ENCODE data around the gene S100P. TPM values are rescaled to one million over a fixed set of nuclear protein-coding genes. Genes with fewer than 3 reads are reported as not detected.

S100P gene
- total RNA-seq, 2 experiments from 2014 or later, result 1.5 TPM; not detected in 1

- POLR2A ChIA-PET, result interaction anchor here (1.4 to 11.7 kb wide), 8 partner anchors 10 to 136 kb away, joined by 3 to 124 read pairs (median 15); partner anchors contain the start of genes MAN2B2 and MRFAP1
- DNase-seq (no peak), ATAC-seq (ENCODE audit: low read depth) (no peak)
- peak overlapping the region; percentile 97 for H3K4me3 Mint-ChIP-seq
- peaks cover 4% of the 10 kb centered on the region for H3K27me3 Mint-ChIP-seq
- peak overlapping the region; percentile 99 for H3K27ac Mint-ChIP-seq
- H3K4me1 Mint-ChIP-seq, result peaks cover 43% of the 10 kb centered on the region
- peaks cover 33% of the 10 kb centered on the region for H3K36me3 Mint-ChIP-seq
- peaks cover 10% of the 10 kb centered on the region for H3K9me3 Mint-ChIP-seq
Measured at GRCh38 chr4:6710282-6710681, 16.6 kb downstream of the S100P start.

GRCh38 chr4:6710996-6711395 lies 17.3 kb downstream of the S100P start:
- Mint-ChIP-seq H3K27ac (no peak overlapping the region), H3K9me3 (peaks cover 10% of the 10 kb centered on the region), H3K4me3 (peak overlapping the region; percentile 21), H3K36me3 (peaks cover 28% of the 10 kb centered on the region), H3K27me3 (peaks cover 4% of the 10 kb centered on the region), H3K4me1 (peaks cover 39% of the 10 kb centered on the region)
- DNase-seq, result no peak
- ATAC-seq (ENCODE audit: low read depth), result no peak
- POLR2A ChIA-PET, result interaction anchor here (1.4 to 11.7 kb wide), 2 partner anchors 20 to 37 kb away, joined by 3 to 124 read pairs; a partner anchor contains a TSS

- no peak for ATAC-seq (ENCODE audit: low read depth)
- H3K9me3 Mint-ChIP-seq, result peaks cover 10% of the 10 kb centered on the region
- H3K27ac Mint-ChIP-seq, result no peak overlapping the region
- peaks cover 7% of the 10 kb centered on the region for H3K36me3 Mint-ChIP-seq
- H3K4me3 Mint-ChIP-seq, result peak overlapping the region; percentile 19
- peaks cover 32% of the 10 kb centered on the region for H3K4me1 Mint-ChIP-seq
- no peak for DNase-seq
- peaks cover 4% of the 10 kb centered on the region for H3K27me3 Mint-ChIP-seq
- POLR2A ChIA-PET, result interaction anchor here (1.0 to 3.4 kb wide), 4 partner anchors 19 to 74 kb away, joined by 4 to 60 read pairs (median 12); partner anchors contain the start of genes KIAA0232 and MRFAP1
Measured at GRCh38 chr4:6714954-6715353, 21.3 kb downstream of the S100P start.

GRCh38 chr4:6715704-6716017 lies 22.0 kb downstream of the S100P start:
- Mint-ChIP-seq H3K9me3 (peaks cover 9% of the 10 kb centered on the region), H3K27ac (peak overlapping the region; percentile 95), H3K4me1 (peaks cover 30% of the 10 kb centered on the region), H3K4me3 (peak overlapping the region; percentile 86), H3K36me3 (peaks cover 7% of the 10 kb centered on the region), H3K27me3 (peaks cover 3% of the 10 kb centered on the region)
- ATAC-seq (ENCODE audit: low read depth) (no peak), DNase-seq (no peak)
- POLR2A ChIA-PET, result interaction anchor here (1.0 to 3.5 kb wide), 11 partner anchors 9 to 352 kb away, joined by 3 to 60 read pairs (median 9); partner anchors contain the start of genes GRPEL1, KIAA0232, MRFAP1 and TBC1D14

- Mint-ChIP-seq H3K4me3 (peak within 1 kb of the TSS; percentile 90), H3K36me3 (peaks cover 3% of the 10 kb centered on the region), H3K9me3 (peaks cover 5% of the 10 kb centered on the region), H3K27ac (peak within 1 kb of the TSS; percentile 95), H3K27me3 (peaks cover 2% of the 10 kb centered on the region), H3K4me1 (peaks cover 25% of the 10 kb centered on the region)
- DNase-seq, result peak; percentile 95
- peak; percentile 80 for ATAC-seq (ENCODE audit: low read depth)
- POLR2A ChIA-PET, result interaction anchor here (0.8 to 3.5 kb wide), 13 partner anchors 10 to 352 kb away, joined by 3 to 60 read pairs (median 4); partner anchors contain the start of genes GRPEL1, KIAA0232, MAN2B2 and MRFAP1
Measured at GRCh38 chr4:6716018-6716911, 22.6 kb downstream of the S100P start, which contains the start of gene BLOC1S4. BLOC1S4 (plus strand) TSS chr4:6716174; CDS start chr4:6716210, 36 bp downstream.

GRCh38 chr4:6716958-6717655 lies 23.4 kb downstream of the S100P start:
- no peak for ATAC-seq (ENCODE audit: low read depth)
- peak overlapping the region; percentile 86 for H3K27ac Mint-ChIP-seq
- H3K4me3 Mint-ChIP-seq, result peak overlapping the region; percentile 90
- H3K9me3 Mint-ChIP-seq, result peaks cover 4% of the 10 kb centered on the region
- H3K27me3 Mint-ChIP-seq, result peaks cover 2% of the 10 kb centered on the region
- no peak for DNase-seq
- POLR2A ChIA-PET, result interaction anchor here (0.7 to 3.5 kb wide), 11 partner anchors 8 to 351 kb away, joined by 3 to 60 read pairs (median 9); partner anchors contain the start of genes GRPEL1, KIAA0232, MAN2B2 and MRFAP1
- peaks cover 3% of the 10 kb centered on the region for H3K36me3 Mint-ChIP-seq
- peaks cover 22% of the 10 kb centered on the region for H3K4me1 Mint-ChIP-seq

- Mint-ChIP-seq H3K4me1 (peaks cover 22% of the 10 kb centered on the region), H3K36me3 (peaks cover 3% of the 10 kb centered on the region), H3K9me3 (no peaks in the 10 kb centered on the region), H3K4me3 (peak overlapping the region; percentile 29), H3K27me3 (peaks cover 2% of the 10 kb centered on the region), H3K27ac (peak overlapping the region; percentile 58)
- POLR2A ChIA-PET, result interaction anchor here (1.4 to 2.2 kb wide), 5 partner anchors 44 to 352 kb away, joined by 3 to 11 read pairs (median 6); partner anchors contain the start of gene MRFAP1
- no peak for DNase-seq
- ATAC-seq (ENCODE audit: low read depth), result no peak
Measured at GRCh38 chr4:6718932-6719610, 25.4 kb downstream of the S100P start.

- H3K36me3 Mint-ChIP-seq, result peaks cover 3% of the 10 kb centered on the region
- DNase-seq (no peak), ATAC-seq (ENCODE audit: low read depth) (no peak)
- POLR2A ChIA-PET, result interaction anchor here (0.7 to 2.2 kb wide), 6 partner anchors 45 to 352 kb away, joined by 3 to 11 read pairs (median 6); partner anchors contain the start of gene MRFAP1
- H3K27ac Mint-ChIP-seq, result no peak overlapping the region
- peaks cover 2% of the 10 kb centered on the region for H3K27me3 Mint-ChIP-seq
- H3K4me3 Mint-ChIP-seq, result no peak overlapping the region
- H3K4me1 Mint-ChIP-seq, result peaks cover 22% of the 10 kb centered on the region
- no peaks in the 10 kb centered on the region for H3K9me3 Mint-ChIP-seq
Measured at GRCh38 chr4:6719611-6720179, 26.0 kb downstream of the S100P start.

- H3K27ac Mint-ChIP-seq, result no peak overlapping the region
Measured at GRCh38 chr4:6720202-6720699, 26.6 kb downstream of the S100P start.

GRCh38 chr4:6721121-6721520 lies 27.4 kb downstream of the S100P start:
- Mint-ChIP-seq H3K27ac (peak overlapping the region; percentile 58), H3K27me3 (peaks cover 2% of the 10 kb centered on the region), H3K9me3 (no peaks in the 10 kb centered on the region), H3K4me3 (no peak overlapping the region), H3K4me1 (peaks cover 19% of the 10 kb centered on the region), H3K36me3 (peaks cover 3% of the 10 kb centered on the region)
- ATAC-seq (ENCODE audit: low read depth) (no peak), DNase-seq (no peak)
- POLR2A ChIA-PET, result interaction anchor here (2.2 kb wide), 1 partner anchor 46 kb away, joined by 10 read pairs; no protein-coding TSS in a partner anchor

More at GRCh38 chr4:6720202-6720699, 26.6 kb downstream of the S100P start:
- peak overlapping the region; percentile 66 for H3K4me3 Mint-ChIP-seq
- peaks cover 2% of the 10 kb centered on the region for H3K27me3 Mint-ChIP-seq
- DNase-seq (peak; percentile 92), ATAC-seq (ENCODE audit: low read depth) (peak; percentile 19)
- POLR2A ChIA-PET, result interaction anchor here (0.7 to 2.2 kb wide), 6 partner anchors 45 to 351 kb away, joined by 3 to 11 read pairs (median 6); partner anchors contain the start of gene MRFAP1
- no peaks in the 10 kb centered on the region for H3K9me3 Mint-ChIP-seq
- peaks cover 21% of the 10 kb centered on the region for H3K4me1 Mint-ChIP-seq
- peaks cover 3% of the 10 kb centered on the region for H3K36me3 Mint-ChIP-seq

- Mint-ChIP-seq H3K4me3 (no peak overlapping the region), H3K9me3 (no peaks in the 10 kb centered on the region), H3K4me1 (peaks cover 15% of the 10 kb centered on the region), H3K36me3 (peaks cover 3% of the 10 kb centered on the region), H3K27me3 (peaks cover 2% of the 10 kb centered on the region), H3K27ac (no peak overlapping the region)
- DNase-seq (no peak), ATAC-seq (ENCODE audit: low read depth) (no peak)
- POLR2A ChIA-PET, result no interaction called here
Measured at GRCh38 chr4:6722891-6723290, 29.2 kb downstream of the S100P start.

- Mint-ChIP-seq H3K4me1 (peaks cover 12% of the 10 kb centered on the region), H3K36me3 (peaks cover 2% of the 10 kb centered on the region), H3K4me3 (no peak overlapping the region), H3K27me3 (peaks cover 2% of the 10 kb centered on the region), H3K27ac (no peak overlapping the region), H3K9me3 (no peaks in the 10 kb centered on the region)
- POLR2A ChIA-PET, result no interaction called here
- no peak for ATAC-seq (ENCODE audit: low read depth)
- DNase-seq, result no peak
Measured at GRCh38 chr4:6723851-6724250, 30.2 kb downstream of the S100P start.

Measured in activated naive CD8-positive, alpha-beta T cell treated with anti-CD3 and anti-CD28 coated beads, Interleukin-2, amount 10 ng/mL, durations not matched to agents 7 days and 5 days (primary cell).